Kidney (tissue), 14 donors: ENCODE measurements around the gene FTH1. TPM values are rescaled to one million over a fixed set of nuclear protein-coding genes. Genes with fewer than 3 reads are reported as not detected.

Source experiments
- DNase-seq, 5 donors: peaks; one replicate each; pipeline ENCODE4 v3.0.0-alpha.2; 2013 to 2020
- FAIRE-seq: peaks from 2 replicates; lab custom pipeline; 2012; peaks lifted over from hg19 to GRCh38; lab: Jason Lieb, UNC
- H3K27ac ChIP-seq, 2 donors: one replicate each; pipeline ENCODE4 v1.7.0; 2013; ENCODE audit warnings: low read depth in 2 of 2, low read length in 2 of 2, inconsistent platforms in 1 of 2
- H3K27me3 ChIP-seq: one replicate; pipeline ENCODE4 v1.7.1; 2013; ENCODE audit warnings: low read length, inconsistent platforms; ENCODE audit not compliant: control insufficient read depth, insufficient read depth
- H3K36me3 ChIP-seq, 3 donors: one replicate each; pipeline versions ENCODE4 v1.7.0 to v1.7.1; 2013; ENCODE audit warnings: low read length in 3 of 3, control low read depth in 1 of 3, inconsistent platforms in 1 of 3; ENCODE audit not compliant: insufficient read depth in 3 of 3, control insufficient read depth in 2 of 3
- H3K4me1 ChIP-seq, 3 donors: one replicate each; pipeline versions ENCODE4 v1.7.0 to v1.7.1; 2013; ENCODE audit warnings: low read length in 3 of 3, inconsistent platforms in 1 of 3, low read depth in 1 of 3; ENCODE audit not compliant: control insufficient read depth in 2 of 3, insufficient read depth in 2 of 3
- H3K4me3 ChIP-seq, 3 donors: one replicate each; pipeline versions ENCODE4 v1.7.0 to v1.8.1; 2013; ENCODE audit warnings: low read length in 3 of 3, control low read depth in 1 of 3, inconsistent platforms in 1 of 3
- H3K9ac ChIP-seq, 3 donors: one replicate each; pipeline versions ENCODE4 v1.7.0 to v1.7.1; 2013; ENCODE audit warnings: low read length in 3 of 3, control low read depth in 1 of 3, inconsistent platforms in 1 of 3
- H3K9me3 ChIP-seq, 3 donors: one replicate each; pipeline versions ENCODE4 v1.7.0 to v1.7.1; 2013; ENCODE audit warnings: low read length in 3 of 3, control low read depth in 1 of 3, inconsistent platforms in 1 of 3; ENCODE audit not compliant: control insufficient read depth in 2 of 3, insufficient read depth in 1 of 3
- CTCF ChIP-seq: IDR thresholded peaks from 3 replicates; pipeline ENCODE4 v1.5.1; 2012; ENCODE audit warnings: mild to moderate bottlenecking, moderate library complexity, borderline replicate concordance; ENCODE audit not compliant: insufficient read depth; ENCODE audit errors: extremely low read depth
- intact Hi-C: fragments of 100-400 bp; cut with DNase I; formaldehyde crosslinking; loops from one replicate; pipeline ENCODE4 v1.11.1; 2022
- polyA plus RNA-seq: library from polyadenylated mRNA; stranded (reverse); fragments of 350-450 nt; fragmentation: Illumina TruSeq; extraction: RNeasy Lipid Tissue Mini Kit (QIAGEN cat#74804); gene quantifications from one replicate; pipeline ENCODE4 v1.2.3, GENCODE V29; 2014; ENCODE audit warnings: low read depth, low replicate concordance; ENCODE audit not compliant: insufficient read depth
- total RNA-seq: library from RNA; stranded (reverse); fragmentation: NEBNext Ultra II Directional; extraction: Animal tissue kit (Norgen Biotek cat#: 25700); gene quantifications from one replicate; pipeline ENCODE4 v1.2.1, GENCODE V29; 2021
- donor health status: control.
- donor health status: control.
- donor health status: control.
- donor health status: control.
- donor health status: control.
- donor health status: DM: yes; HTN: yes; CAD: no.
- donor health status: Normal renal cell carcinoma (clear cell type).

The FTH1 gene
- total and polyA plus RNA-seq, 2 donors from 2014 or later = 3,221 to 7,914 TPM

- H3K27ac ChIP-seq = no peak overlapping the region
- DNase-seq = no peak
- no peaks in the 10 kb centered on the region for H3K27me3 ChIP-seq
- H3K9ac ChIP-seq = no peak overlapping the region
- H3K4me1 ChIP-seq = peaks cover 0 to 7% (median 2%) of the 10 kb centered on the region in 3 donors
- intact Hi-C loops = no loop called here
- no peak overlapping the region for H3K4me3 ChIP-seq
- no peak for TF ChIP-seq CTCF
- H3K9me3 ChIP-seq = peaks cover 0 to 4% (median 0%) of the 10 kb centered on the region in 3 donors
- H3K36me3 ChIP-seq = no peaks in the 10 kb centered on the region
- FAIRE-seq = no peak
Measured at GRCh38 chr11:61996933-61997332, 29.5 kb upstream of the FTH1 start.

GRCh38 chr11:61994981-61995380 lies 27.5 kb upstream of the FTH1 start:
- no peaks in the 10 kb centered on the region for H3K36me3 ChIP-seq
- H3K4me3 ChIP-seq = no peak overlapping the region
- FAIRE-seq (no peak), DNase-seq (no peak)
- H3K27ac ChIP-seq = no peak overlapping the region
- intact Hi-C loops = no loop called here
- no peaks in the 10 kb centered on the region for H3K27me3 ChIP-seq
- TF ChIP-seq CTCF = no peak
- H3K9ac ChIP-seq = no peak overlapping the region
- no peaks in the 10 kb centered on the region for H3K4me1 ChIP-seq
- peaks cover 0 to 4% (median 0%) of the 10 kb centered on the region in 3 donors for H3K9me3 ChIP-seq

- H3K27ac ChIP-seq = no peak overlapping the region
- no peak overlapping the region for H3K9ac ChIP-seq
- no peak overlapping the region for H3K4me3 ChIP-seq
- H3K27me3 ChIP-seq = no peaks in the 10 kb centered on the region
- FAIRE-seq (no peak), DNase-seq (no peak)
- intact Hi-C loops = no loop called here
- H3K9me3 ChIP-seq = no peaks in the 10 kb centered on the region
- H3K36me3 ChIP-seq = no peaks in the 10 kb centered on the region
- no peak for TF ChIP-seq CTCF
- no peaks in the 10 kb centered on the region for H3K4me1 ChIP-seq
Measured at GRCh38 chr11:61985869-61986268, 18.4 kb upstream of the FTH1 start.

GRCh38 chr11:61983419-61983818 lies 16.0 kb upstream of the FTH1 start:
- DNase-seq (no peak), FAIRE-seq (no peak)
- Histone ChIP-seq H3K36me3 (no peaks in the 10 kb centered on the region), H3K9me3 (no peaks in the 10 kb centered on the region), H3K27ac (no peak overlapping the region), H3K27me3 (no peaks in the 10 kb centered on the region), H3K4me1 (peaks cover 0 to 8% (median 5%) of the 10 kb centered on the region in 3 donors), H3K4me3 (no peak overlapping the region), H3K9ac (no peak overlapping the region)
- intact Hi-C loops = no loop called here
- TF ChIP-seq CTCF = no peak
